Mesendoderm (in vitro differentiated cells): ENCODE measurements around the gene MEGF6.

Experiments used
- DNase-seq: peaks from one replicate; pipeline ENCODE4 v3.0.0; 2013
- H2AK5ac ChIP-seq: 2 replicates; pipeline ENCODE4 v1.6.1; 2013; ENCODE audit warnings: low read length, inconsistent platforms
- H2BK120ac ChIP-seq: 2 replicates; pipeline ENCODE4 v1.6.1; 2013; ENCODE audit warnings: low read depth, mild to moderate bottlenecking, low read length, moderate library complexity, mixed read lengths
- H2BK15ac ChIP-seq: replicated peaks from 2 replicates; pipeline ENCODE4 v1.6.1; 2013; ENCODE audit warnings: low read depth, mild to moderate bottlenecking, moderate library complexity
- H2BK5ac ChIP-seq: 2 replicates; pipeline ENCODE4 v1.6.1; 2013; ENCODE audit warnings: low read length, inconsistent platforms
- H3K18ac ChIP-seq: 2 replicates; pipeline ENCODE4 v1.6.1; 2013; ENCODE audit warnings: mild to moderate bottlenecking, low read length, mixed read lengths
- H3K23ac ChIP-seq: one replicate; pipeline ENCODE4 v1.6.1; 2013; ENCODE audit warnings: low read length
- H3K27ac ChIP-seq: 2 replicates; pipeline ENCODE4 v1.5.1; 2013; ENCODE audit warnings: low read depth, mild to moderate bottlenecking, inconsistent platforms, low read length, moderate library complexity
- H3K27me3 ChIP-seq: 2 replicates; pipeline ENCODE4 v1.6.1; 2013; ENCODE audit warnings: low read length, control low read depth, mild to moderate bottlenecking, inconsistent platforms; ENCODE audit not compliant: insufficient read depth, poor library complexity
- H3K36me3 ChIP-seq: 2 replicates; pipeline ENCODE4 v1.6.1; 2013; ENCODE audit warnings: low read length, inconsistent platforms; ENCODE audit not compliant: control insufficient read depth, insufficient read depth
- H3K4ac ChIP-seq: one replicate; pipeline ENCODE4 v1.6.1; 2013; ENCODE audit warnings: low read depth, mild to moderate bottlenecking, low read length, moderate library complexity
- H3K4me1 ChIP-seq: 2 replicates; pipeline ENCODE4 v1.6.1; 2013; ENCODE audit warnings: low read depth, low read length, inconsistent platforms; ENCODE audit not compliant: control insufficient read depth
- H3K4me2 ChIP-seq: 2 replicates; pipeline ENCODE4 v1.6.1; 2013; ENCODE audit warnings: low read length
- H3K4me3 ChIP-seq: 2 replicates; pipeline ENCODE4 v1.5.1; 2013; ENCODE audit warnings: mild to moderate bottlenecking, low read length
- H3K56ac ChIP-seq: one replicate; pipeline ENCODE4 v1.6.1; 2013; ENCODE audit warnings: low read length
- H3K79me1 ChIP-seq: 2 replicates; pipeline ENCODE4 v1.6.1; 2013; ENCODE audit warnings: low read length, inconsistent platforms
- H3K79me2 ChIP-seq: 2 replicates; pipeline ENCODE4 v1.6.1; 2013; ENCODE audit warnings: mild to moderate bottlenecking, low read length; ENCODE audit not compliant: control insufficient read depth, insufficient read depth
- H3K9ac ChIP-seq: 2 replicates; pipeline ENCODE4 v1.6.1; 2013; ENCODE audit warnings: low read length, inconsistent platforms
- H4K5ac ChIP-seq: one replicate; pipeline ENCODE4 v1.6.1; 2013; ENCODE audit warnings: low read length
- H4K8ac ChIP-seq: one replicate; pipeline ENCODE4 v1.6.1; 2013; ENCODE audit warnings: low read depth, mild to moderate bottlenecking, control low read depth, low read length, moderate library complexity
- WGBS: extraction: QIAGEN DNeasy Blood & Tissue Kit; methylation state at CpG from one replicate; pipeline ENCODE4 v1.1.7; 2013; ENCODE audit warnings: low lambda C conversion rate, missing lambda C conversion rate; ENCODE audit not compliant: insufficient coverage; ENCODE audit errors: extremely low coverage; 5-methylcytosine and 5-hydroxymethylcytosine counted together

The MEGF6 gene

DNA sequence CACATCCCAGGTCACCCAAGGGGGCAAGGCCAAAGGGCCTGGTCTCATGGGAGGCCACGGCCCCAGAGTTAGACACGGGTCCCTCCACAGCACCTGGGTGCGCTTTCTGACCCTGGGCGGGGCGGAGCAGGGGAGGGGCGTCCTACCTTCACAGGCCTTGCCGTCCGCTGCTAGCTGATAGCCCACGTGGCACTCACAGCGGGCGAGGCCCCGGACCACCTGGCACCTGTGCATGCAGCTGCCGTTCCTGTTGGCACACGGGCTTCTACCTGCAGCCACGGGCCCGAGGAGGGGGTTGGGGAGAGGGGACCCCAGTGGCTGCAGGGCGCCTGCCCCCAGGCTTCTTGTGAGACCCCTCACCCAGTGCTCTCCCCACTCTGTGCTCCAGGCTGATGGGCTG, 96.9 kb downstream of the MEGF6 start:
- no peak overlapping the region for H3K23ac ChIP-seq
- no peak overlapping the region for H2BK15ac ChIP-seq
- no peak for DNase-seq
- H3K79me2 ChIP-seq = no peaks in the 10 kb centered on the region
- H3K27me3 ChIP-seq = no peaks in the 10 kb centered on the region
- no peak overlapping the region for H4K5ac ChIP-seq
- H3K4ac ChIP-seq = no peak overlapping the region
- no peak overlapping the region for H3K27ac ChIP-seq
- no peak overlapping the region for H3K4me2 ChIP-seq
- H3K56ac ChIP-seq = no peak overlapping the region
- no peak overlapping the region for H2AK5ac ChIP-seq
- no peaks in the 10 kb centered on the region for H3K79me1 ChIP-seq
- WGBS = no CpG with 5 or more reads among the region's 17 CpGs
- H3K4me3 ChIP-seq = no peak overlapping the region
- H2BK120ac ChIP-seq = no peak overlapping the region
- no peak overlapping the region for H4K8ac ChIP-seq
- no peak overlapping the region for H3K18ac ChIP-seq
- no peak overlapping the region for H2BK5ac ChIP-seq
- H3K9ac ChIP-seq = no peak overlapping the region
- no peaks in the 10 kb centered on the region for H3K4me1 ChIP-seq
- no peaks in the 10 kb centered on the region for H3K36me3 ChIP-seq

DNA sequence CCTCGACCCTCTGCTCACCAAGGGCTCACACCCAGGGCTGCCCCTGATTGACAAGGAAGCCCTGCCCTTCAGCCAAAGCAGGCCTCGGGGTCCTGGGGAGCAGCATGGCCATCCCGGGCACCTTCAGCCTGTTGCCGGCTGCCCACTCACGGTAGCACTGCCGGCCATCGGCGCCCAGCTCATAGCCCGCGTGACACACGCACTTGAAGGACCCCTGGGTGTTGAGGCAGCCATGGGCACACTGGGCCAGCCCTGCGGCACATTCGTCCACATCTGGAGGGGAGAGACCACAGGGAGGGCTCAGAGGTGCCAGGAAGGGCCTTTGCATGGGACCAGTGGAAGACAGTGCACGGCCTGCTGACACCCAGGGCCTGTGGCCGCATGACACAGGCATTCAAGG, 99.5 kb downstream of the MEGF6 start:
- Histone ChIP-seq H3K79me2 (no peaks in the 10 kb centered on the region), H3K18ac (no peak overlapping the region), H3K23ac (no peak overlapping the region), H3K79me1 (no peaks in the 10 kb centered on the region), H2BK5ac (no peak overlapping the region), H2BK15ac (no peak overlapping the region), H3K4me1 (no peaks in the 10 kb centered on the region), H4K8ac (no peak overlapping the region), H3K4ac (no peak overlapping the region), H3K36me3 (no peaks in the 10 kb centered on the region), H2BK120ac (no peak overlapping the region), H3K27ac (no peak overlapping the region), H3K56ac (no peak overlapping the region), H2AK5ac (no peak overlapping the region), H3K4me2 (no peak overlapping the region), H3K4me3 (no peak overlapping the region), H4K5ac (no peak overlapping the region), H3K27me3 (no peaks in the 10 kb centered on the region), H3K9ac (no peak overlapping the region)
- no CpG with 5 or more reads among the region's 15 CpGs for WGBS
- no peak for DNase-seq

DNA sequence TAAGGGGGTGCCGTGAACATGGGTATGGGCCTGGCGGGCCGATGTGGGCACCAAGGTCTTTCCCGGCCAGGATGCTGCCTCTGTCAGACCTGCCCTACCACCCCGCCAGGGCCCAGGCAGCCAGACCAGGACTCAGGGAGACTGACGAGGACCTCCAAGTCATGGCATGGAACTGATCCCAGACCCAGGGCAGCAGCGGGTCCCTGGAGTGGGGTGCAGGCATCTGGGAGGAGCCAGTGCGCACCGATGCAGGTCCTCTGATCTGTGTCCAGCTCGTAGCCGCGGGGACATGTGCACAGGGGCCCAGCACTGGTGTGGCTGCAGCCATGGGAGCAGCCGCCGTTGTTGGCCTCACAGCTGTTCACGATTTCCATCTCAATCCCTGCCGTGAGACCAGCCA, 100.0 kb downstream of the MEGF6 start:
- H4K5ac ChIP-seq = no peak overlapping the region
- no peak overlapping the region for H2BK15ac ChIP-seq
- no peak overlapping the region for H3K18ac ChIP-seq
- no peak overlapping the region for H3K56ac ChIP-seq
- H2BK120ac ChIP-seq = no peak overlapping the region
- no peaks in the 10 kb centered on the region for H3K36me3 ChIP-seq
- no peaks in the 10 kb centered on the region for H3K79me2 ChIP-seq
- no CpG with 5 or more reads among the region's 16 CpGs for WGBS
- no peak for DNase-seq
- no peak overlapping the region for H3K4me2 ChIP-seq
- H3K79me1 ChIP-seq = no peaks in the 10 kb centered on the region
- no peak overlapping the region for H3K4ac ChIP-seq
- H3K4me3 ChIP-seq = no peak overlapping the region
- no peak overlapping the region for H3K9ac ChIP-seq
- no peak overlapping the region for H4K8ac ChIP-seq
- H3K23ac ChIP-seq = no peak overlapping the region
- no peaks in the 10 kb centered on the region for H3K27me3 ChIP-seq
- H3K4me1 ChIP-seq = no peaks in the 10 kb centered on the region
- no peak overlapping the region for H2BK5ac ChIP-seq
- no peak overlapping the region for H3K27ac ChIP-seq
- no peak overlapping the region for H2AK5ac ChIP-seq

DNA sequence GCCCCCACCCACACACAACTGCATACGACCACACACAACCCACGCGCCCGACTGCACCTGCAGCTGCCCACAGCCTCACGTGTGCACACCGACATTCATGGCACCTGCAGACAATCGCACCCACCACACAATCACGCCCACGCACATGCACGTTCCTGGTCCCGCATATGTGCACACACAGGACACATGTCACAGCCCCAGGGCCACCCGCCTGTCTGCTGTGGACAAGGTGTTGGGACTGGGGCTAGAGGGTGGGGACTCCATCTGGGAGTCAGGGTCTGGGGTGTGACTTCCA, 100.4 kb downstream of the MEGF6 start:
- WGBS = no CpG with 5 or more reads among the region's 12 CpGs

DNA sequence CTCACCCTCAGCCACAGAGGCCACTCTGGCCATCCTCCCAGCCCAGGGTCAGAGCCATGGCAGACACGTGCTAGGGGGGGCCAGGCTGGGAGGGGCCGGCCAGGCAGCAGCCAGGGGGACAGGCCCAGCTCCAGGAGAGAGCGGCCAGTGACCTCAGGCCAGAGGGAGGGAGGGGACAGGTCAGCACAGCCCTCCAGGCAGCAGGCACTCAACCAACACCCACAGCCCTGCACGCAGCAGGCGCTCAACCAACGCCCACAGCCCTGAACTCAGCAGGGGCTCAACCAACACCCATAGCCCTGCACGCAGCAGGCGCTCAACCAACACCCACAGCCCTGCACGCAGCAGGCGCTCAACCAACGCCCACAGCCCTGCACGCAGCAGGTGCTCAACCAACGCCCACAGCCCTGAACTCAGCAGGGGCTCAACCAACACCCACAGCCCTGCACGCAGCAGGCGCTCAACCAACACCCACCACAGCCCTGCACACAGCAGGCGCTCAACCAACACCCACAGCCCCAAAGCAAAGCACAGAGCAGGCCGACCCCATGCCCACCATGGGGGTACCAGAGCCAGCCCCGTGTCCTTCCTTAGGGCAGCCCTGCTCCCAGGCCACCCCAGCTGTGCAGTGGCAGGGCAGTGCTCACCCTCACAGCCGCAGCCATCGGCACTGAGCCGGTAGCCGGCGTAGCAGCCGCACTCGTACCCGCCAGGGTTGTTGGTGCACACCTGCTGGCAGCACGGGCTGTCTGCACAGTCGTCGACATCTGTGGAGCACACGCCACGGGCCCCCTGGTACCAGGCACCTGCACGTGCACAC, 101.0 kb downstream of the MEGF6 start:
- Histone ChIP-seq H3K4me2 (no peak overlapping the region), H3K36me3 (no peaks in the 10 kb centered on the region), H2BK15ac (no peak overlapping the region), H3K23ac (no peak overlapping the region), H3K4ac (no peak overlapping the region), H4K5ac (no peak overlapping the region), H3K18ac (no peak overlapping the region), H3K79me1 (no peaks in the 10 kb centered on the region), H3K4me3 (no peak overlapping the region), H3K4me1 (no peaks in the 10 kb centered on the region), H3K27me3 (no peaks in the 10 kb centered on the region), H2BK120ac (no peak overlapping the region), H2BK5ac (no peak overlapping the region), H3K56ac (no peak overlapping the region), H2AK5ac (no peak overlapping the region), H3K79me2 (no peaks in the 10 kb centered on the region), H3K9ac (no peak overlapping the region), H4K8ac (no peak overlapping the region), H3K27ac (no peak overlapping the region)
- WGBS = no CpG with 5 or more reads among the region's 32 CpGs
- no peak for DNase-seq

More for the DNA sequence above, 100.4 kb downstream of the MEGF6 start:
- Histone ChIP-seq H3K79me2 (no peaks in the 10 kb centered on the region), H3K4ac (no peak overlapping the region), H3K23ac (no peak overlapping the region), H4K8ac (no peak overlapping the region), H3K79me1 (no peaks in the 10 kb centered on the region), H4K5ac (no peak overlapping the region), H2BK5ac (no peak overlapping the region), H3K27ac (no peak overlapping the region), H3K4me2 (no peak overlapping the region), H3K36me3 (no peaks in the 10 kb centered on the region), H2BK15ac (no peak overlapping the region), H2BK120ac (no peak overlapping the region), H3K27me3 (no peaks in the 10 kb centered on the region), H3K56ac (no peak overlapping the region), H3K9ac (no peak overlapping the region), H3K4me3 (no peak overlapping the region), H2AK5ac (no peak overlapping the region), H3K4me1 (no peaks in the 10 kb centered on the region), H3K18ac (no peak overlapping the region)
- DNase-seq = no peak

DNA sequence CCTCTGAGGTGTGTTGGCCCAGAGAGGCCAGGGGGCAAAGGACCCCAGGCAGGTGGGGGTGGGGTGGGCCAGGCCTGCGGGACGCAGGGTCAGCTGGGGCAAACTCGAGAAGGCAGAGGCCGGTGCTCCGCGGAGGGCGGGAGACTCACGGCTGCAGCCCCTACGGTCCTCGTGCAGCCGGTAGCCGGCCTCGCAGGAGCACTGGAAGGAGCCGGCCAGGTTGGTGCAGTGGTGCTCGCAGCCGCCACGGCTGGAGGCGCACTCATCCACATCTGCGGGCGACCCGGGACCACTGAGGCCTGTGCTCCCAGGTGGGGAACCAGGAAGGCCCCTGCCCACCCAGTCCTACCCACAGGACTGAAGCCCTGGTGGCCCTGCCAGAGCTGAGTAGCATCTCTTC, 101.6 kb downstream of the MEGF6 start:
- no peak overlapping the region for H3K27ac ChIP-seq
- H3K4ac ChIP-seq = no peak overlapping the region
- DNase-seq = no peak
- no peaks in the 10 kb centered on the region for H3K27me3 ChIP-seq
- no CpG with 5 or more reads among the region's 21 CpGs for WGBS
- no peak overlapping the region for H3K23ac ChIP-seq
- H2BK5ac ChIP-seq = no peak overlapping the region
- H3K79me2 ChIP-seq = no peaks in the 10 kb centered on the region
- no peak overlapping the region for H3K56ac ChIP-seq
- H2BK15ac ChIP-seq = no peak overlapping the region
- H3K79me1 ChIP-seq = no peaks in the 10 kb centered on the region
- no peak overlapping the region for H4K5ac ChIP-seq
- H3K36me3 ChIP-seq = no peaks in the 10 kb centered on the region
- no peak overlapping the region for H4K8ac ChIP-seq
- H3K18ac ChIP-seq = no peak overlapping the region
- H3K4me2 ChIP-seq = no peak overlapping the region
- no peak overlapping the region for H2BK120ac ChIP-seq
- no peak overlapping the region for H2AK5ac ChIP-seq
- H3K4me3 ChIP-seq = no peak overlapping the region
- no peaks in the 10 kb centered on the region for H3K4me1 ChIP-seq
- no peak overlapping the region for H3K9ac ChIP-seq
